Inferior parietal cortex (tissue), 1 donor: ENCODE results near the gene ATP11A.
"Not testable (repeated sequence)": the region's sequence is repeated elsewhere in the genome, so short reads cannot be mapped to it uniquely, and the experiment has no call there.

Source experiments
- DNase-seq: peaks from one replicate; pipeline ENCODE4 v3.0.0-alpha.2; 2016; ENCODE audit errors: extremely low spot score

The ATP11A gene

GRCh38 chr13:112692586-112692985 is 2.7 kb downstream of the ATP11A start:
- DNase-seq, result no peak

- DNase-seq, result no peak
Observed at GRCh38 chr13:112693831-112694497, 4.1 kb downstream of the ATP11A start.

GRCh38 chr13:112695121-112695520 is 5.3 kb downstream of the ATP11A start:
- no peak for DNase-seq

GRCh38 chr13:112696001-112696868 is 6.4 kb downstream of the ATP11A start:
- DNase-seq, result no peak

- no peak for DNase-seq
Observed at GRCh38 chr13:112696869-112697465, 7.1 kb downstream of the ATP11A start.

- DNase-seq, result no peak
Observed at GRCh38 chr13:112697756-112698655, 8.2 kb downstream of the ATP11A start.

- DNase-seq, result no peak
Observed at GRCh38 chr13:112699322-112699918, 9.6 kb downstream of the ATP11A start.

GRCh38 chr13:112700291-112701060 is 10.6 kb downstream of the ATP11A start:
- DNase-seq, result no peak

GRCh38 chr13:112702341-112702985 is 12.6 kb downstream of the ATP11A start:
- no peak for DNase-seq

- no peak for DNase-seq
Observed at GRCh38 chr13:112702986-112703379, 13.1 kb downstream of the ATP11A start.

GRCh38 chr13:112703449-112704284 is 13.8 kb downstream of the ATP11A start:
- DNase-seq, result no peak

GRCh38 chr13:112704308-112705145 is 14.7 kb downstream of the ATP11A start:
- DNase-seq, result no peak

GRCh38 chr13:112705286-112705685 is 15.4 kb downstream of the ATP11A start:
- no peak for DNase-seq

GRCh38 chr13:112706171-112706570 is 16.3 kb downstream of the ATP11A start:
- no peak for DNase-seq

- DNase-seq, result no peak
Observed at GRCh38 chr13:112708560-112709240, 18.9 kb downstream of the ATP11A start.

- DNase-seq, result not testable (repeated sequence)
Observed at GRCh38 chr13:112709316-112709715, 19.5 kb downstream of the ATP11A start.
